MCF 10A (cell line): ENCODE measurements around the gene LPCAT4. TPM values are rescaled to one million over a fixed set of nuclear protein-coding genes. Genes with fewer than 3 reads are reported as not detected.
A peak's percentile ranks its signal among the peaks of the same experiment; 100 is the strongest.

ENCODE experiments used
- BruUV-seq: library from RNA; stranded (reverse); fragments of 400-500 nt; replicated peaks from 2 replicates; lab custom pipeline; 2021; lab: Mats Ljungman, UMichigan
- CTCF ChIA-PET: fragments of 300-600 bp; sonication (Branson Sonifier 250); formaldehyde crosslinking; extraction: SDS; loops from one replicate; lab custom pipeline; 2021; ENCODE audit warnings: antibody characterized with exemption, inconsistent platforms; lab: Yijun Ruan, JAX
- POLR2A ChIA-PET: fragments of 300-600, 350-650 bp; sonication (Branson Sonifier 250); formaldehyde crosslinking; extraction: SDS; loops from one replicate; lab custom pipeline; 2020; ENCODE audit warnings: antibody characterized with exemption, inconsistent platforms; lab: Yijun Ruan, JAX
- DNase-seq: peaks from one replicate; pipeline ENCODE4 v3.0.0-alpha.2; 2018; ENCODE audit not compliant: unreplicated experiment
- H3K27ac Mint-ChIP-seq: one replicate; pipeline ENCODE4 v1.8.0; 2022; ENCODE audit warnings: mild to moderate bottlenecking, low read depth, mixed read lengths; ENCODE audit not compliant: unreplicated experiment
- H3K27me3 Mint-ChIP-seq: one replicate; pipeline ENCODE4 v1.8.0; 2022; ENCODE audit warnings: mixed read lengths; ENCODE audit not compliant: insufficient read depth, unreplicated experiment
- H3K36me3 Mint-ChIP-seq: one replicate; pipeline ENCODE4 v1.8.0; 2022; ENCODE audit warnings: mild to moderate bottlenecking, moderate library complexity, mixed read lengths; ENCODE audit not compliant: insufficient read depth, unreplicated experiment
- H3K4me1 Mint-ChIP-seq: one replicate; pipeline ENCODE4 v1.8.0; 2022; ENCODE audit warnings: mixed read lengths; ENCODE audit not compliant: insufficient read depth, unreplicated experiment
- H3K4me3 Mint-ChIP-seq: one replicate; pipeline ENCODE4 v1.8.0; 2022; ENCODE audit warnings: mild to moderate bottlenecking, moderate library complexity, mixed read lengths; ENCODE audit not compliant: unreplicated experiment
- H3K9me3 Mint-ChIP-seq: one replicate; pipeline ENCODE4 v1.8.0; 2022; ENCODE audit warnings: mixed read lengths; ENCODE audit not compliant: unreplicated experiment
- intact Hi-C: fragments of 100-400 bp; cut with micrococcal nuclease; formaldehyde crosslinking; loops from 2 replicates; pipeline ENCODE4 v1.14.1; 2022
- total RNA-seq: library from RNA; stranded (reverse); gene quantifications from 2 replicates; pipeline ENCODE4 v1.2.3, GENCODE V29; 2022
- TF ChIP-seq, protein P1 (sequence below): fragments of 200-600 bp; IDR thresholded peaks from one replicate; pipeline ENCODE4 v1.8.0; 2022; ENCODE audit warnings: antibody characterized with exemption, mild to moderate bottlenecking; ENCODE audit not compliant: unreplicated experiment

Gene LPCAT4
- total RNA-seq, 1 experiment from 2014 or later: 17.4 TPM

GRCh38 chr15:34335176-34336032, 31.6 kb downstream of the LPCAT4 start:
- H3K9me3 Mint-ChIP-seq: no peaks in the 10 kb centered on the region
- H3K27me3 Mint-ChIP-seq: no peaks in the 10 kb centered on the region
- H3K27ac Mint-ChIP-seq: peak overlapping the region; percentile 85
- no TSS peak for BruUV-seq
- CTCF ChIA-PET: interaction anchor here (1.6 kb wide), 1 partner anchor 8 kb away, joined by 4 read pairs; no protein-coding TSS in a partner anchor
- intact Hi-C loops: no loop called here
- H3K36me3 Mint-ChIP-seq: peaks cover 16% of the 10 kb centered on the region
- H3K4me3 Mint-ChIP-seq: peak overlapping the region; percentile 34
- H3K4me1 Mint-ChIP-seq: peaks cover 27% of the 10 kb centered on the region
- POLR2A ChIA-PET: interaction anchor here (0.6 to 4.8 kb wide), 6 partner anchors 7 to 1720 kb away, joined by 3 to 69 read pairs (median 18); partner anchors contain the start of genes ARHGAP11A and LPCAT4
- peak; percentile 39 for DNase-seq
- TF ChIP-seq, protein P1, sequence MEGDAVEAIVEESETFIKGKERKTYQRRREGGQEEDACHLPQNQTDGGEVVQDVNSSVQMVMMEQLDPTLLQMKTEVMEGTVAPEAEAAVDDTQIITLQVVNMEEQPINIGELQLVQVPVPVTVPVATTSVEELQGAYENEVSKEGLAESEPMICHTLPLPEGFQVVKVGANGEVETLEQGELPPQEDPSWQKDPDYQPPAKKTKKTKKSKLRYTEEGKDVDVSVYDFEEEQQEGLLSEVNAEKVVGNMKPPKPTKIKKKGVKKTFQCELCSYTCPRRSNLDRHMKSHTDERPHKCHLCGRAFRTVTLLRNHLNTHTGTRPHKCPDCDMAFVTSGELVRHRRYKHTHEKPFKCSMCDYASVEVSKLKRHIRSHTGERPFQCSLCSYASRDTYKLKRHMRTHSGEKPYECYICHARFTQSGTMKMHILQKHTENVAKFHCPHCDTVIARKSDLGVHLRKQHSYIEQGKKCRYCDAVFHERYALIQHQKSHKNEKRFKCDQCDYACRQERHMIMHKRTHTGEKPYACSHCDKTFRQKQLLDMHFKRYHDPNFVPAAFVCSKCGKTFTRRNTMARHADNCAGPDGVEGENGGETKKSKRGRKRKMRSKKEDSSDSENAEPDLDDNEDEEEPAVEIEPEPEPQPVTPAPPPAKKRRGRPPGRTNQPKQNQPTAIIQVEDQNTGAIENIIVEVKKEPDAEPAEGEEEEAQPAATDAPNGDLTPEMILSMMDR: no peak

DNA sequence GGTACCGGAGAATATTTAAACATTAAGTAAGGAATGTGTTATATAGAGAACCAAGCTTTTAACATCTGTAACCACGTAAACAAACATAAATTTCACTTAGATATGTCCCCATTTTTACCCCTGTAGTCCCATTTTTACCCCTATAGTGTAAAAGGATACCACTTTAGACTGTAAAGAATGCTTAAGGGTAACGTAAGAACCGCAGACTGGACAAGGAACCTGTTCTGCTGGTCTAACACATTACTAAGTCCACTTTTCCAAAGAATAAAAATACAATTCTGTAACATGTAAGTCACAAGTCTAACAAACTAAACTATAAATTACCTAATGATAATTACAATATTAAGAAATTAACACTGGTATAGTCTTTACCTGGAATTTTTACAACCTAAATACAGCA, 32.3 kb downstream of the LPCAT4 start:
- no peak for DNase-seq
- H3K9me3 Mint-ChIP-seq: no peaks in the 10 kb centered on the region
- intact Hi-C loops: no loop called here
- peak overlapping the region; percentile 34 for H3K4me3 Mint-ChIP-seq
- POLR2A ChIA-PET: interaction anchor here (1.0 to 2.2 kb wide), 3 partner anchors 8 to 31 kb away, joined by 3 to 9 read pairs (median 3); no protein-coding TSS in a partner anchor
- TF ChIP-seq, protein P1: no peak
- no TSS peak for BruUV-seq
- peaks cover 8% of the 10 kb centered on the region for H3K36me3 Mint-ChIP-seq
- no peaks in the 10 kb centered on the region for H3K27me3 Mint-ChIP-seq
- H3K4me1 Mint-ChIP-seq: peaks cover 27% of the 10 kb centered on the region
- CTCF ChIA-PET: no interaction called here
- peak overlapping the region; percentile 85 for H3K27ac Mint-ChIP-seq

- no peak overlapping the region for H3K4me3 Mint-ChIP-seq
- no peak overlapping the region for H3K27ac Mint-ChIP-seq
- POLR2A ChIA-PET: interaction anchor here (2.2 kb wide), 1 partner anchor 14 kb away, joined by 9 read pairs; no protein-coding TSS in a partner anchor
- CTCF ChIA-PET: interaction anchor here (1.5 kb wide), 1 partner anchor 14 kb away, joined by 4 read pairs; no protein-coding TSS in a partner anchor
- no TSS peak for BruUV-seq
- intact Hi-C loops: no loop called here
- TF ChIP-seq, protein P1: no peak
- H3K36me3 Mint-ChIP-seq: peaks cover 6% of the 10 kb centered on the region
- H3K9me3 Mint-ChIP-seq: no peaks in the 10 kb centered on the region
- no peaks in the 10 kb centered on the region for H3K27me3 Mint-ChIP-seq
- DNase-seq: no peak
- H3K4me1 Mint-ChIP-seq: peaks cover 27% of the 10 kb centered on the region
Measured at GRCh38 chr15:34332553-34333120, 34.4 kb downstream of the LPCAT4 start.

GRCh38 chr15:34331809-34332208, 35.2 kb downstream of the LPCAT4 start:
- POLR2A ChIA-PET: no interaction called here

More at GRCh38 chr15:34331809-34332208, 35.2 kb downstream of the LPCAT4 start:
- no TSS peak for BruUV-seq
- Mint-ChIP-seq H3K4me1 (peaks cover 23% of the 10 kb centered on the region), H3K9me3 (no peaks in the 10 kb centered on the region), H3K27ac (no peak overlapping the region), H3K36me3 (peaks cover 6% of the 10 kb centered on the region), H3K27me3 (no peaks in the 10 kb centered on the region), H3K4me3 (no peak overlapping the region)
- TF ChIP-seq, protein P1: no peak
- no peak for DNase-seq
- intact Hi-C loops: no loop called here
- CTCF ChIA-PET: interaction anchor here (1.5 kb wide), 1 partner anchor 13 kb away, joined by 4 read pairs; no protein-coding TSS in a partner anchor
